Urinary bladder (tissue), 4 donors: Measurements from ENCODE around the gene PABPN1. TPM values are rescaled to one million over a fixed set of nuclear protein-coding genes. Genes with fewer than 3 reads are reported as not detected.

Experiments used
- DNase-seq: peaks from one replicate; pipeline ENCODE4 v3.0.0-alpha.2; 2015; ENCODE audit errors: extremely low spot score
- H3K27ac ChIP-seq: one replicate; pipeline ENCODE4 v1.5.1; 2013; ENCODE audit warnings: low read depth, mild to moderate bottlenecking, moderate library complexity
- H3K36me3 ChIP-seq: one replicate; pipeline ENCODE4 v1.6.1; 2013; ENCODE audit warnings: mild to moderate bottlenecking, moderate library complexity; ENCODE audit not compliant: insufficient read depth
- H3K4me1 ChIP-seq: one replicate; pipeline ENCODE4 v1.6.1; 2013; ENCODE audit warnings: mild to moderate bottlenecking, moderate library complexity; ENCODE audit not compliant: insufficient read depth
- H3K4me3 ChIP-seq: one replicate; pipeline ENCODE4 v1.5.1; 2013; ENCODE audit warnings: low read depth, low read length
- WGBS: extraction: QIAGEN DNeasy Blood & Tissue Kit; methylation state at CpG from one replicate; pipeline ENCODE4 v1.1.7; 2013; 5-methylcytosine and 5-hydroxymethylcytosine counted together
- polyA plus RNA-seq: library from polyadenylated mRNA; stranded (reverse); fragments of 200-250 nt; gene quantifications from one replicate; pipeline ENCODE4 v1.2.3, GENCODE V29; 2013
- total RNA-seq: library from RNA; depleted of rRNA; stranded (reverse); fragments of >200 nt; gene quantifications from one replicate; pipeline ENCODE4 v1.2.3, GENCODE V29; 2014
- donor health status: healthy with polysubstance abuse.
- donor health status: healthy.

The PABPN1 gene
- total and polyA plus RNA-seq, 2 donors: 52.0 to 84.0 TPM

GRCh38 chr14:23353433-23353780 lies 32.1 kb downstream of the PABPN1 start:
- Histone ChIP-seq H3K4me1 (peaks cover 2% of the 10 kb centered on the region), H3K4me3 (no peak overlapping the region), H3K36me3 (no peaks in the 10 kb centered on the region), H3K27ac (no peak overlapping the region)
- 71% methylated on average over 5 of the region's 5 CpGs for whole genome bisulfite sequencing
- no peak for DNase-seq

- H3K4me3 ChIP-seq: no peak overlapping the region
- no peaks in the 10 kb centered on the region for H3K36me3 ChIP-seq
- no peak overlapping the region for H3K27ac ChIP-seq
- H3K4me1 ChIP-seq: peaks cover 2% of the 10 kb centered on the region
- WGBS: 82% methylated on average over 6 of the region's 6 CpGs
- DNase-seq: no peak
Measured at GRCh38 chr14:23354990-23355389, 33.7 kb downstream of the PABPN1 start.

GRCh38 chr14:23355871-23356435 lies 34.7 kb downstream of the PABPN1 start:
- no peak overlapping the region for H3K4me3 ChIP-seq
- no peak for DNase-seq
- H3K27ac ChIP-seq: no peak overlapping the region
- 86% methylated on average over 6 of the region's 6 CpGs for WGBS
- no peaks in the 10 kb centered on the region for H3K36me3 ChIP-seq
- H3K4me1 ChIP-seq: peaks cover 2% of the 10 kb centered on the region

- H3K4me3 ChIP-seq: no peak overlapping the region
- H3K27ac ChIP-seq: no peak overlapping the region
- peaks cover 3% of the 10 kb centered on the region for H3K4me1 ChIP-seq
- 92% methylated on average over 4 of the region's 4 CpGs for WGBS
- no peaks in the 10 kb centered on the region for H3K36me3 ChIP-seq
- no peak for DNase-seq
Measured at GRCh38 chr14:23356662-23357061, 35.4 kb downstream of the PABPN1 start.

DNA sequence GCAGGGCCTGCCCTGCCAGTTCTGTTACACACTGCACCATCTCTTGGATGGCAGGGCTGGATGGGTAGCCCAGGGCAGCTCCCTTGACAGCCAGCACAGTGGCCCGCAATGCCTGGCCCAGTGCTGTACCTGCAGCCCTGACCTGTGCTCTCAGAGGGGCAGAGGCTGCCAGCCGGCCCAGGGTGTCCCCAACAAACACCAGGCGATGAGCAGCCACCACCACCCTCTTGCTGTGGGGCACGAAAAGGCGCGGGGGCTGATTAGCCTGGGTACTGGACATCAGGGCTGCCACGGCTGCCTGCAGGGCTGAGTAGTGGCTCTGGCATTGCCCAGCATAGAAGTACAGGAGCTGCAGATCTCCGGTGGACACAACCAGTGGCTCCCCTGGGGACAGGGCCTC lies 36.0 kb downstream of the PABPN1 start:
- no peak for DNase-seq
- Histone ChIP-seq H3K4me1 (peaks cover 1% of the 10 kb centered on the region), H3K27ac (no peak overlapping the region), H3K36me3 (no peaks in the 10 kb centered on the region), H3K4me3 (no peak overlapping the region)
- WGBS: 90% methylated on average over 8 of the region's 8 CpGs

DNA sequence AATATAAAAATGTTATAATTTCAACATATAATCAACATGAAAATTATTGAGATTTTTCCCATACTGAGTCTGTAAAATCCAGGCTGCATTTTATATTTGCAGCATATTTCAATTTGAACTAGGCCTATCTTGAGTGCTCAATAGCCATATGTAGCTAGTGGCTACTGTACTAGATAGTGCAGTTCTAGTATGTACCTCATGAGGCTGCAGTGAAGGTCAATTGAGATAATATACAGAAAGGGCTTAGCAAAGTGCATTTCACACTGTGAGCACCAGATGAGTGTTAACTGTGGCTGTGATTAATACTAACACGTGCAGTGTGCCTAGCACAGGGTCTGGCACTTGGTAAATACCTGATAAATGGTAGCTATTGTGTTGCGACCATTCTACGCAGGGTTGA lies 36.8 kb downstream of the PABPN1 start:
- Histone ChIP-seq H3K4me1 (peaks cover 1% of the 10 kb centered on the region), H3K4me3 (no peak overlapping the region), H3K27ac (no peak overlapping the region), H3K36me3 (no peaks in the 10 kb centered on the region)
- 76% methylated on average over 3 of the region's 3 CpGs for WGBS
- no peak for DNase-seq

DNA sequence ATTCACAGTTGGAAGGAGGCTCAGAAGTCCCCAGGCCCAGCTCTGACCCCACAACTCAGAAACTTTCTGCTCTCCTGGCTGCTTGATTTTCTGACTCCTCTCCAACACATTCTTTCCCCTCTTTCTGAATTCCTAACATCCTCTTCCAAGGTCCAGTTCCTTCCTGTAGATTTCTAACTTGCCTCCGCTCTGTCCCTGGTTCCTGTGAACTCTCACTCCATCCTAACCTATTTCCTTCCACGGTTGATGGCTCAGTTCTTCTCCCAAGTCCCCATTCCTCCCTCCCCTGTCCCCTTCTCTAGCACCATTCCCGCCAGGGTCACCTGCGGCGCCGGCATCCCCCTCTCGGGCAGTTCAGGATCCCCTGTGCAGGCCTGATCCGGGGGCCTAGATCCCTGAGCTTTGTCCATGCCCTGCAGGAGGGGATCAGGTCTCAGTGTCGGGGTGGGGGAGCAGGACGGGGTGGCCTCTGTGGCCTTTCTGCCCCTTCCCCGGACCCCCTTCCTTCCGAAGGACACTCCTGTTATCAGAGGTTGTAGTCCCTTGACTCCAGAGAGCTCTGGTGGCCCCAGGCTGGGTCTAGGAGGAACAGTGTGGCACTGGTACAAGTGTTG lies 37.4 kb downstream of the PABPN1 start:
- no peaks in the 10 kb centered on the region for H3K36me3 ChIP-seq
- H3K4me1 ChIP-seq: peaks cover 1% of the 10 kb centered on the region
- DNase-seq: no peak
- no peak overlapping the region for H3K27ac ChIP-seq
- H3K4me3 ChIP-seq: no peak overlapping the region
- WGBS: 85% methylated on average over 12 of the region's 12 CpGs

DNA sequence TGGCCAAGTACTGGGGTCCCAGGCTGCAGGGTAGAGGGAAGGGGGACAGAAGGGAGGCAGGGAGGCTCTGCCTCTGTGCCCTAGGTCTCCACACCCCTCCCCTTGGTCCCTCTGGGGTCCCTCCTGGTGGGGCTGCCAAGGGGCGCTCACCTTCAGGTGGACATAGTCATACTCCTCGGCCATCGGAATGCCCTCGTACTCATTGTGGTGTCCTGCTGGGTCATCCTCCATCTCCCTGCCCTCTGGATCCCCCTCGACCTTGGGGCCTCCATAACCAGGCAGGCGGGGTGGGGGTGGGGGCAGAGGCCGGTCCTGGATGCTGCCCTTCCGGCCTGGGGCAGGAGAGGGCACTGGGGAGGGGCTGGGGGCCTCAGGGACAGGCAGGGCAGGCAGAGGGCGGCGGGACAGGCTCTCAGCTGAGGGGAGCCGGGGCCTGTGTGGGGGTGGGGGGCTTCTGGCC lies 37.9 kb downstream of the PABPN1 start:
- no peaks in the 10 kb centered on the region for H3K36me3 ChIP-seq
- H3K4me3 ChIP-seq: no peak overlapping the region
- DNase-seq: no peak
- H3K27ac ChIP-seq: no peak overlapping the region
- 77% methylated on average over 11 of the region's 11 CpGs for WGBS
- peaks cover 1% of the 10 kb centered on the region for H3K4me1 ChIP-seq

DNA sequence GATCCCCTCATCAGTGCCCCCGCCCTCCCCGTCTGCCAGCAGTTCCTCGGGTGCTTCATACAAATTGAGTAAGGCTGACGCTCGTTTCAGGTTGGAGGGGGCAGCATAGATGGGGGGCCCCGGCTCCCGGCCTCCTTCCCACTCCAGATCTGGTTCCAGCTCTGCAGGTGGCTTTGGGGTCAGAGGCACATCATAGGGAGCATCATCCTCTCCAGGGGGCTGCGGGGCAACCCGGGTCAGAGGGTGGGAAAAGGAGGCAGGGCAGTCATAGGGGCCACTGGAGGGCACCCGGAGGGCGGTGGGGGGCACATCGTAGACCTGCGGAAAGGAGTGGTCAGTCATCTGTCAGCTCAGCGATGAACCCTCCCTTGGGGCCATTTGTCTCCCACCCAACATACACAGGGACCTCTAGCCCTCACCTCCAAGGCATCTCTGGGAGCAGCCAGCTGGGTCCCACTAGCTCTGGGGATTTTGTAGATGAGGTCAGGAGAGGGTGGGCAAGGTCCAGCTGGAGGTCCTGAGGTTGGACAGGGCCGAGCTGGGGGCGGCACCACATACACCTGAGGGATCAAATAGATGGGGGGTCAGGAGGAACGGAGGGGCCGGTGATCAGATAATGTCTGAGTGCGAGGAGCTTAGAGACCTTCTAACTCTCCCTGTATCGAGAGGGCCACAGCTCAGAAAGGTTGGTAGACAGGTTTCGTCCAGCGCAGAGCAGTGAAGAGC lies 38.6 kb downstream of the PABPN1 start:
- DNase-seq: no peak
- WGBS: 86% methylated on average over 22 of the region's 22 CpGs
- peaks cover 1% of the 10 kb centered on the region for H3K4me1 ChIP-seq
- H3K27ac ChIP-seq: no peak overlapping the region
- no peak overlapping the region for H3K4me3 ChIP-seq
- no peaks in the 10 kb centered on the region for H3K36me3 ChIP-seq

- Histone ChIP-seq H3K4me3 (no peak overlapping the region), H3K4me1 (peaks cover 1% of the 10 kb centered on the region), H3K36me3 (no peaks in the 10 kb centered on the region), H3K27ac (no peak overlapping the region)
- DNase-seq: no peak
- WGBS: 65% methylated on average over 11 of the region's 11 CpGs
Measured at GRCh38 chr14:23360496-23360895, 39.2 kb downstream of the PABPN1 start.

DNA sequence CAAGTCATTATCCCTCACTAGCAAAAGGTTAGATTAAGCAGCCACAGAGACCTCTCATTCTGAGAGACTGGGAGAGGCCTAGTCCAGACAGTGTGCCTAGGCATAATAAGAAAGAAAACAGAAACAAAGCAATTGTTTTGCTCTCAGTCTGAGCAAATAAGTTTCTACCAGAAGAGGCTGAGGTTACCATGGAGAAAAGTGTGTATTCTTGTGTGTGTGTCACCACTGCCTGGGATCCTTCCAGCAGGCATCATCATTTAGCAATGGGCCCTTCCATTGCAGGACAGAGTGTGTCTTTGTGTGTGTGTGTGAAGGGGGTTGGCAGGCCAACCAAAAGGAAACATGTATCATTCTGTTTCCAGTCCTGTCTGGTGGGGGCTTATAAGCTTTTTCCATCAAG lies 40.1 kb downstream of the PABPN1 start:
- H3K4me1 ChIP-seq: peaks cover 1% of the 10 kb centered on the region
- no peak overlapping the region for H3K4me3 ChIP-seq
- H3K36me3 ChIP-seq: no peaks in the 10 kb centered on the region
- no peak overlapping the region for H3K27ac ChIP-seq
- no peak for DNase-seq

DNA sequence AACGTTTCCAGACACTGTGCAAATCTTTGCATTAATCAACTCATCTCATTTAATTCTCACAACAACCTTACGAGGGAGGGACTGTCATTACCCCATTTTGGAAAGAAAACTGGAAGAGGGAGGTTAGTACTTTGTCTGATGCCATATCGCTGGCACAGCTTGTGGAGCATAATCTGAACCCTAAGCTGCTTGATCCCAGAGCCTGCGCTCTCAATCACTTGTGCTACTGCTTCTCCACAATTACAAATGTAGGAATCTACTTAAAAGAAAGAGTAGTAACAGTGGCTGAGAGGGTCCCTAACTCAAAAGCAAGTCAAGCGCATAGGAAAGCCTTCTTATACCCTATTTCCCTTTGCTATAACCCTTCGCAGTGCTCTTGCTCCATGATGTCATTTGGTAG lies 40.5 kb downstream of the PABPN1 start:
- Histone ChIP-seq H3K27ac (no peak overlapping the region), H3K4me3 (no peak overlapping the region), H3K36me3 (no peaks in the 10 kb centered on the region), H3K4me1 (peaks cover 1% of the 10 kb centered on the region)
- 71% methylated on average over 6 of the region's 6 CpGs for WGBS
- DNase-seq: no peak

GRCh38 chr14:23362200-23362599 lies 40.9 kb downstream of the PABPN1 start:
- Histone ChIP-seq H3K4me1 (peaks cover 1% of the 10 kb centered on the region), H3K36me3 (no peaks in the 10 kb centered on the region), H3K4me3 (no peak overlapping the region), H3K27ac (no peak overlapping the region)
- no peak for DNase-seq
- 36% methylated on average over 3 of the region's 3 CpGs for WGBS
